GM23248 (cell line): ENCODE measurements around the gene GDF10. TPM values are rescaled to one million over a fixed set of nuclear protein-coding genes. Genes with fewer than 3 reads are reported as not detected.

Source experiments
- DNase-seq: peaks from one replicate; pipeline ENCODE4 v3.0.0-alpha.2; 2015
- H2AFZ ChIP-seq: fragments of 200-600 bp; sonication (generic); 2 replicates; pipeline ENCODE4 v1.6.1; 2016; ENCODE audit warnings: antibody characterized with exemption
- H3F3A ChIP-seq: fragments of 200-600 bp; sonication (generic); 2 replicates; pipeline ENCODE4 v1.6.1; 2016; ENCODE audit warnings: mild to moderate bottlenecking, antibody characterized with exemption, mixed run types; ENCODE audit not compliant: insufficient read depth
- H3K27ac ChIP-seq: fragments of 200-600 bp; sonication (generic); 2 replicates; pipeline ENCODE4 v1.5.1; 2016; ENCODE audit warnings: mild to moderate bottlenecking
- H3K27me3 ChIP-seq: fragments of 200-600 bp; sonication (generic); replicated peaks from 2 replicates; pipeline ENCODE4 v1.6.1; 2016; ENCODE audit warnings: mild to moderate bottlenecking; ENCODE audit not compliant: insufficient read depth
- H3K36me3 ChIP-seq: fragments of 200-600 bp; sonication (generic); 2 replicates; pipeline ENCODE4 v1.6.1; 2016; ENCODE audit warnings: low read depth, mild to moderate bottlenecking
- H3K4me1 ChIP-seq: fragments of 200-600 bp; sonication (generic); 2 replicates; pipeline ENCODE4 v1.6.1; 2016; ENCODE audit warnings: mild to moderate bottlenecking; ENCODE audit not compliant: insufficient read depth
- H3K4me2 ChIP-seq: fragments of 200-600 bp; sonication (generic); one replicate; pipeline ENCODE4 v1.6.1; 2016; ENCODE audit warnings: mild to moderate bottlenecking; ENCODE audit not compliant: unreplicated experiment
- H3K4me3 ChIP-seq: fragments of 200-600 bp; sonication (generic); 2 replicates; pipeline ENCODE4 v1.5.1; 2016; ENCODE audit warnings: mild to moderate bottlenecking
- H3K79me2 ChIP-seq: fragments of 200-600 bp; sonication (generic); 2 replicates; pipeline ENCODE4 v1.6.1; 2016; ENCODE audit warnings: mild to moderate bottlenecking; ENCODE audit not compliant: insufficient read depth
- H3K9ac ChIP-seq: fragments of 200-600 bp; sonication (generic); 2 replicates; pipeline ENCODE4 v1.6.1; 2016; ENCODE audit warnings: mild to moderate bottlenecking
- H3K9me2 ChIP-seq: fragments of 200-600 bp; sonication (generic); 2 replicates; pipeline ENCODE4 v1.6.1; 2016; ENCODE audit warnings: mixed run types, mild to moderate bottlenecking, moderate library complexity; ENCODE audit not compliant: insufficient read depth
- H3K9me3 ChIP-seq: fragments of 200-600 bp; sonication (generic); one replicate; pipeline ENCODE4 v1.6.1; 2017; ENCODE audit warnings: low read depth
- H4K20me1 ChIP-seq: fragments of 200-600 bp; sonication (generic); 2 replicates; pipeline ENCODE4 v1.6.0; 2016; ENCODE audit not compliant: insufficient read depth
- EZH2 ChIP-seq: fragments of 200-600 bp; sonication (generic); IDR thresholded peaks from 2 replicates; pipeline ENCODE4 v1.6.1; 2018; ENCODE audit warnings: antibody characterized with exemption, mild to moderate bottlenecking; ENCODE audit not compliant: insufficient read depth, poor library complexity, severe bottlenecking
- EZH2phosphoT487 ChIP-seq: fragments of 200-600 bp; sonication (generic); IDR thresholded peaks from 2 replicates; pipeline ENCODE4 v1.6.1; 2018; ENCODE audit warnings: antibody characterized with exemption, moderate library complexity, mild to moderate bottlenecking, low read depth; ENCODE audit not compliant: insufficient read depth
- WGBS, 2 experiments: methylation state at CpG; one replicate each; pipeline ENCODE4 v1.1.6; 2015 to 2017; ENCODE audit warnings: low lambda C conversion rate in 2 of 2, low coverage in 1 of 2; ENCODE audit errors: missing lambda C conversion rate in 2 of 2; 5-methylcytosine and 5-hydroxymethylcytosine counted together
- in situ Hi-C: fragments of 300-500 bp; cut with MboI; formaldehyde crosslinking; loops from 2 replicates; pipeline ENCODE4 v1.15.0; 2020
- polyA plus RNA-seq: library from polyadenylated mRNA; unstranded; fragments of >200 nt; fragmentation: Nextera tagmentation; extraction: Ambion mirVana; gene quantifications from 2 replicates; pipeline ENCODE4 v1.2.1, GENCODE V29; 2016
- total RNA-seq: library from RNA; depleted of rRNA; stranded (reverse); fragments of >200 nt; shearing (Covaris generic); gene quantifications from 2 replicates; pipeline ENCODE4 v1.2.3, GENCODE V29; 2014

Gene GDF10
- total and polyA plus RNA-seq, 2 experiments from 2014 or later, result 0.08 to 0.22 TPM

DNA sequence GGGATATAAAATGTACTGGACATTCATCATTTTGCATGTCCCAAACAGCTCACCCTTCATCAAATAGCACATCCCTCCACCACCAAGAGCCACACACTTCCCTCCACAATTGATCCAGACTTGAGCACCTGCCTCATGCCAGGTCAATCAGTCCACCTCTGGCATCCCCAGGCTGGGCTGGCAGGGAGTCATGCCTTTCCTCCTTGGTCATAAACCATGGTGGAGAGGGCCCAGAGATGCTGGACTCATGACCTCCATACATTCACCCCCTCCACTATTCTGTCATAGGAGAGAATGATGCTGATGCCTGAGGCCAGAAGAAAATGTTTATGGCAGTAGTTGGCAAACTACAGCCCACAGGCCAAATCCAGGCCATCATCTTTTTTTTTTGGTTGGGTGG is 16.1 kb upstream of the GDF10 start:
- Histone ChIP-seq H3K4me2 (no peak overlapping the region), H3K36me3 (no peaks in the 10 kb centered on the region)
- in situ Hi-C loops, result no loop called here

DNA sequence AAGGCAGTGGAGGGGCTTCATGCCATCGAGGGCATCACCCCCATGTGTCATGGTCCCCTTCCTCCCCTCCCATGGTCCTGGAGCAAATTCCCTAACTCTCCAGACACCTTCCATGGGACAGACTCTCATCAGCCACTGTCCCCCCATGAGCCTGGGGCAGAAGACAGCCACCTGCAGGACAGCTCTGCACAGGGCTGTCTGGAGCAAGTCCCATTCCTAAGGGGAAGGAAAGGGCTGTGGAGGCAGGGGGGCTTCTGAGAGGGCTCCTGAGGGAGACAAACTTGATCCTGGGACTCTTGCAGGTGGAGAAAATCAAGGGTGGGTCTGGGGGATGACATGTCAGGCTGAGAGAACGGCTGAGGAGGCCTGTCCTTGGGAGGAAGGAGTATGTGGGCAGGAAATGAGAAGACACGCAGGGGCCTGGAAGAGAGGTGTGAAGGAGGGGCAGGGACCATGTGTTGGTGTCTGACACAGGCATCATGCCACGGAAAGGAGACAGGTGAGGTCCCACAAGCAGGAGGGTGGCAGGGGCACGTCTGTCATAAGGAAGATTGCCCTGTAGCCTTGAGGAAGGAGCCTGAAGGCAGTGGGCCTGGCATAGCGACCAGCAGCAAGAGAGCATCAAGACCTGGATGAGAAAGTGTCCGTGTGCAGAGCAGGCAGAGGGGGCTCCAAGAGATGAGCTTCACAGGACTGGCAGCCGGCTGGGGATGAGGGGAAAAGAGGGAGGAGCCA is 14.4 kb upstream of the GDF10 start:
- WGBS, 2 experiments, result 36 to 40% methylated on average over 7 to 8 of the region's 8 CpGs
- Histone ChIP-seq H3K9me3 (no peaks in the 10 kb centered on the region), H2AFZ (no peak overlapping the region), H3K4me3 (no peak overlapping the region), H3K4me1 (no peaks in the 10 kb centered on the region), H3K9me2 (no peaks in the 10 kb centered on the region), H3K4me2 (no peak overlapping the region), H3K9ac (no peak overlapping the region), H3K36me3 (no peaks in the 10 kb centered on the region), H4K20me1 (no peaks in the 10 kb centered on the region), H3K27ac (no peak overlapping the region), H3K27me3 (peaks cover 3% of the 10 kb centered on the region), H3F3A (no peaks in the 10 kb centered on the region), H3K79me2 (no peaks in the 10 kb centered on the region)
- in situ Hi-C loops, result no loop called here
- no peak for TF ChIP-seq EZH2
- TF ChIP-seq EZH2phosphoT487, result no peak
- DNase-seq, result no peak

More for the DNA sequence above, 16.1 kb upstream of the GDF10 start:
- Histone ChIP-seq H3K4me1 (no peaks in the 10 kb centered on the region), H4K20me1 (no peaks in the 10 kb centered on the region), H2AFZ (no peak overlapping the region), H3K79me2 (no peaks in the 10 kb centered on the region), H3K9me2 (no peaks in the 10 kb centered on the region), H3K27ac (no peak overlapping the region), H3K9me3 (no peaks in the 10 kb centered on the region), H3K27me3 (no peaks in the 10 kb centered on the region; the same call in none of the 2 replicates), H3F3A (no peaks in the 10 kb centered on the region), H3K9ac (no peak overlapping the region), H3K4me3 (no peak overlapping the region)
- DNase-seq, result no peak
- TF ChIP-seq EZH2 (no peak), EZH2phosphoT487 (no peak)

DNA sequence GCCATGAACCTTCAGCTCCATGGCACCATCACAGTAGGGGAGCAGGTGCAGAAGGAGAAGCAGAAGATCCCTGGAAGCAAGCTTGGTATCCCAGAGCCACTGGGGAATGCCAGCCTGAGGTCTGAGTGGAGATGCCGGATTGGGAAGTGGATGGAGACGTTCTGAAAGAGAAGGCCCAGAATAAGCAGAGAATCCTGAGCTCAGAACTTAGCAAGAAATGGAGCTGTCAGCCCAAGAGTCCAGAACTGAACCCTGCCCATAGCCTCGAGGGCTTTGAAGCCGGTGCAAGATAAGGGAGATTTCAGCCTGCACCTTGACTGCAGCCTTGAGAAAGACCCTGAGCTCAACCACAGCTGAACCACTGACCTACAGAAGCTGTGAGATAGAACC is 13.9 kb upstream of the GDF10 start:
- TF ChIP-seq EZH2phosphoT487 (no peak), EZH2 (no peak)
- no peak overlapping the region for H3K4me2 ChIP-seq
- no peaks in the 10 kb centered on the region for H3F3A ChIP-seq
- no peaks in the 10 kb centered on the region for H3K9me2 ChIP-seq
- H3K27me3 ChIP-seq, result peaks cover 4% of the 10 kb centered on the region
- no peaks in the 10 kb centered on the region for H4K20me1 ChIP-seq
- H3K79me2 ChIP-seq, result no peaks in the 10 kb centered on the region
- H3K4me3 ChIP-seq, result no peak overlapping the region
- 54 to 57% methylated on average over 4 of the region's 4 CpGs for WGBS, 2 experiments
- DNase-seq, result no peak
- in situ Hi-C loops, result no loop called here
- no peak overlapping the region for H2AFZ ChIP-seq
- H3K9me3 ChIP-seq, result no peaks in the 10 kb centered on the region
- no peak overlapping the region for H3K27ac ChIP-seq
- H3K36me3 ChIP-seq, result no peaks in the 10 kb centered on the region
- H3K4me1 ChIP-seq, result no peaks in the 10 kb centered on the region
- no peak overlapping the region for H3K9ac ChIP-seq

DNA sequence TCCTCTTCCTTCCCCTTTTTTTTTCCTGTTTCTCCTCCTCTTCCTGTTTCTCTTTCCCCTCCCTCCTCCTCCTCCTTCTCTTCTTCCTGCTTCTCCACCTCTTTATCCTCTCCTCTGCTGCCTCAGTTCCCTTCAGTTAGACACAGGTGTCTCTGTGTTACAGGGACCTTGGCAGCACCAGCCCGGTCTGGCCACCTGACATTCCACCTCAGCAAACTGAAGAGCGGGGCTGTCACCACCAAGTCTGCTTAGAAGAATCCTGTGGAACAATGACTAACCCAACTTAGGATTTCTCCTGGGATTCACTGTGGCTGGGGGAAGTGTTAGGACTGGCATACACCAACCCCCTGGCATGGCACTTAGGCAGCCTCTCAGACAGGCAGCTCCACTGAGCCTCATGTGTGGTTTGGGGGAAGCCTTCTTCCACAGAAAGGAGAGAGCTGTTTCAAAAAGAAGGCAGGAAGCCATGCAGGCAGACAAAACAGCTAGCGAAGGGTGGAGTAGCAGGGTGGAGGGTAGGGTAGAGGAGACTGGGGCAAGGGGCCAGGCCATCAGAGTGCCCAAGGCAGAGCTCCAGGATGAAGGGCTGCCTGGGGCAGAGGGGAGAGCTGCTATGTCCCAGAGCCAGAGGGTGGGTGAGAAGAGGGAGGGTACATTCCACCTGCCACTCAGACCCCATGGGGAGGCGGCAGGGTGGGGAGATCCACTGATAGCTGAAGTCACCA is 13.2 kb upstream of the GDF10 start:
- Histone ChIP-seq H3K4me1 (no peaks in the 10 kb centered on the region), H3K36me3 (no peaks in the 10 kb centered on the region), H3K27me3 (peaks cover 4% of the 10 kb centered on the region), H3K9ac (no peak overlapping the region), H3K9me2 (no peaks in the 10 kb centered on the region), H3F3A (no peaks in the 10 kb centered on the region), H3K9me3 (no peaks in the 10 kb centered on the region), H3K79me2 (no peaks in the 10 kb centered on the region), H3K4me2 (no peak overlapping the region), H3K27ac (no peak overlapping the region), H4K20me1 (no peaks in the 10 kb centered on the region), H2AFZ (no peak overlapping the region), H3K4me3 (no peak overlapping the region)
- no peak for TF ChIP-seq EZH2
- no peak for TF ChIP-seq EZH2phosphoT487
- no peak for DNase-seq
- in situ Hi-C loops, result no loop called here
- WGBS, 2 experiments, result 85 to 87% methylated on average over 4 of the region's 4 CpGs
